IMR-90 (cell line): ENCODE results near the gene RAPGEF3. TPM values are rescaled to one million over a fixed set of nuclear protein-coding genes. Genes with fewer than 3 reads are reported as not detected.

Source experiments
- ATAC-seq: fragments of 200-7000 bp; cut with Tn5 transposase; 2 replicates; pipeline ENCODE4 v1.9.1; 2020; ENCODE audit warnings: low read depth, mild to moderate bottlenecking, moderate library complexity
- BruUV-seq: library from RNA; stranded (reverse); fragments of 400-500 nt; replicated peaks from 2 replicates; lab custom pipeline; 2021; lab: Mats Ljungman, UMichigan
- CTCF ChIA-PET: fragments of 300-600 bp; formaldehyde crosslinking; extraction: SDS; loops from one replicate; lab custom pipeline; 2021; ENCODE audit warnings: antibody characterized with exemption; lab: Yijun Ruan, JAX
- POLR2A ChIA-PET: fragments of 300-600 bp; sonication (Branson Sonifier 250); formaldehyde crosslinking; loops from one replicate; lab custom pipeline; 2022; ENCODE audit warnings: antibody characterized with exemption; ENCODE audit not compliant: unreplicated experiment; lab: Charles Lee
- DNase-seq: peaks from one replicate; pipeline ENCODE4 v3.0.0; 2013
- H2AFZ ChIP-seq: replicated peaks from 2 replicates; pipeline ENCODE3; 2013; ENCODE audit warnings: low read length, mild to moderate bottlenecking; ENCODE audit not compliant: poor library complexity
- H2AK5ac ChIP-seq: 2 replicates; pipeline ENCODE4 v1.6.1; 2013; ENCODE audit warnings: low read depth, low read length, inconsistent platforms
- H2AK9ac ChIP-seq: replicated peaks from 2 replicates; pipeline ENCODE3; 2013; ENCODE audit warnings: mild to moderate bottlenecking, low read depth, low read length, moderate library complexity; ENCODE audit not compliant: poor library complexity
- H2BK120ac ChIP-seq: 2 replicates; pipeline ENCODE4 v1.6.1; 2013; ENCODE audit warnings: low read depth, low read length, inconsistent platforms
- H2BK15ac ChIP-seq: 3 replicates; pipeline ENCODE4 v1.6.1; 2013; ENCODE audit warnings: low read depth, low read length, inconsistent platforms
- H2BK20ac ChIP-seq: 2 replicates; pipeline ENCODE4 v1.6.1; 2013; ENCODE audit warnings: low read depth, mild to moderate bottlenecking, inconsistent platforms, low read length, moderate library complexity
- H2BK5ac ChIP-seq: 2 replicates; pipeline ENCODE4 v1.6.1; 2013; ENCODE audit warnings: mild to moderate bottlenecking, low read depth, low read length, inconsistent platforms; ENCODE audit not compliant: poor library complexity, severe bottlenecking
- H3K14ac ChIP-seq: replicated peaks from 2 replicates; pipeline ENCODE4 v1.6.1; 2013; ENCODE audit warnings: low read depth, low read length, inconsistent platforms
- H3K18ac ChIP-seq: 2 replicates; pipeline ENCODE4 v1.6.1; 2013; ENCODE audit warnings: low read depth, low read length, control low read depth
- H3K23ac ChIP-seq: 2 replicates; pipeline ENCODE4 v1.6.1; 2013; ENCODE audit warnings: low read depth, low read length, inconsistent platforms
- H3K27ac ChIP-seq: 2 replicates; pipeline ENCODE4 v1.5.1; 2013; ENCODE audit warnings: mild to moderate bottlenecking, control low read depth, low read length; ENCODE audit not compliant: insufficient read depth
- H3K27me3 ChIP-seq: 2 replicates; pipeline ENCODE4 v1.6.1; 2013; ENCODE audit warnings: low read length; ENCODE audit not compliant: control insufficient read depth, insufficient read depth
- H3K36me3 ChIP-seq: 2 replicates; pipeline ENCODE4 v1.6.1; 2013; ENCODE audit warnings: low read length, mixed read lengths; ENCODE audit not compliant: control insufficient read depth, insufficient read depth
- H3K4ac ChIP-seq: 2 replicates; pipeline ENCODE4 v1.6.1; 2013; ENCODE audit warnings: low read depth, low read length, inconsistent platforms
- H3K4me1 ChIP-seq: 2 replicates; pipeline ENCODE4 v1.6.1; 2013; ENCODE audit warnings: low read length, mixed read lengths; ENCODE audit not compliant: control insufficient read depth, insufficient read depth
- H3K4me2 ChIP-seq: 2 replicates; pipeline ENCODE4 v1.6.1; 2013; ENCODE audit warnings: low read depth, mild to moderate bottlenecking, control low read depth, low read length, moderate library complexity
- H3K4me3 ChIP-seq: 2 replicates; pipeline ENCODE4 v1.5.1; 2013; ENCODE audit warnings: low read depth, mild to moderate bottlenecking, control low read depth, low read length, moderate library complexity; ENCODE audit not compliant: insufficient read depth
- H3K56ac ChIP-seq: 2 replicates; pipeline ENCODE4 v1.6.1; 2013; ENCODE audit warnings: low read length, inconsistent platforms; ENCODE audit not compliant: insufficient read depth; ENCODE audit errors: extremely low read depth
- H3K79me1 ChIP-seq, 2 experiments: 2 replicates each; pipeline ENCODE4 v1.6.1; 2013; ENCODE audit warnings: low read length in 2 of 2, inconsistent platforms in 1 of 2, low read depth in 1 of 2
- H3K9ac ChIP-seq: 2 replicates; pipeline ENCODE4 v1.6.1; 2013; ENCODE audit warnings: low read depth, low read length, control low read depth
- H3K9me1 ChIP-seq: 2 replicates; pipeline ENCODE4 v1.6.1; 2013; ENCODE audit warnings: low read length, inconsistent platforms; ENCODE audit not compliant: insufficient read depth
- H3K9me3 ChIP-seq: 2 replicates; pipeline ENCODE4 v1.6.1; 2013; ENCODE audit warnings: low read length; ENCODE audit not compliant: control insufficient read depth, insufficient read depth
- H4K20me1 ChIP-seq: 2 replicates; pipeline ENCODE4 v1.6.1; 2013; ENCODE audit warnings: low read length, inconsistent platforms; ENCODE audit not compliant: insufficient read depth
- H4K5ac ChIP-seq: 2 replicates; pipeline ENCODE4 v1.6.1; 2013; ENCODE audit warnings: mild to moderate bottlenecking, low read depth, low read length, control low read depth
- H4K8ac ChIP-seq, 2 experiments: 2 replicates each; pipeline ENCODE4 v1.6.1; 2013; ENCODE audit warnings: low read depth in 2 of 2, low read length in 2 of 2, control low read depth in 1 of 2, inconsistent platforms in 1 of 2
- H4K91ac ChIP-seq: 2 replicates; pipeline ENCODE4 v1.6.1; 2013; ENCODE audit warnings: low read depth, low read length, inconsistent platforms; ENCODE audit not compliant: insufficient read depth
- MAFK ChIP-seq: IDR thresholded peaks from 2 replicates; pipeline ENCODE4 v1.6.1; 2012; ENCODE audit warnings: low read depth, low read length, improper control_type of control experiment
- MAZ ChIP-seq: IDR thresholded peaks from 2 replicates; pipeline ENCODE4 v1.6.1; 2012; ENCODE audit warnings: low read depth, mild to moderate bottlenecking, low read length, improper control_type of control experiment, moderate library complexity, borderline replicate concordance
- MXI1 ChIP-seq: IDR thresholded peaks from 2 replicates; pipeline ENCODE4 v1.6.1; 2012; ENCODE audit warnings: low read depth, mild to moderate bottlenecking, low read length, moderate library complexity, borderline replicate concordance
- NFE2L2 ChIP-seq: fragments of 150-350 bp; IDR thresholded peaks from 2 replicates; pipeline ENCODE4 v1.6.1; 2016; ENCODE audit warnings: low read depth, mild to moderate bottlenecking, low read length
- RCOR1 ChIP-seq: IDR thresholded peaks from 2 replicates; pipeline ENCODE4 v1.6.1; 2012; ENCODE audit warnings: mild to moderate bottlenecking, low read length, improper control_type of control experiment; ENCODE audit not compliant: insufficient replicate concordance
- WGBS, 2 experiments: methylation state at CpG; one replicate each; pipeline versions ENCODE4 v1.1.5 to v1.1.7; 2013; ENCODE audit warnings: missing lambda C conversion rate in 2 of 2; ENCODE audit not compliant: insufficient read length in 1 of 2; ENCODE audit errors: extremely low coverage in 2 of 2; 5-methylcytosine and 5-hydroxymethylcytosine counted together
- dilution Hi-C: fragments of 300-500 bp; cut with HindIII; formaldehyde crosslinking; loops from one replicate; pipeline ENCODE4 v1.14.3; 2018; ENCODE audit warnings: low sequenced_read_pairs; ENCODE audit not compliant: unreplicated experiment
- in situ Hi-C: fragments of 300-500 bp; cut with MboI; formaldehyde crosslinking; loops from 3 replicates; pipeline ENCODE4 v1.14.3; 2019; ENCODE audit warnings: low sequenced_read_pairs, inconsistent platforms, mixed read lengths
- intact Hi-C: fragments of 100-400 bp; cut with micrococcal nuclease; formaldehyde crosslinking; loops from 2 replicates; pipeline ENCODE4 v1.10.0; 2022
- polyA plus RNA-seq, 3 experiments: library from polyadenylated mRNA; depleted of rRNA; stranded (reverse); fragments of >200 nt; gene quantifications; 2 replicates each; pipeline ENCODE4 v1.2.3, GENCODE V29; 2012; ENCODE audit warnings: low replicate concordance in 1 of 3
- total RNA-seq: library from RNA; depleted of rRNA; stranded (reverse); fragments of >200 nt; gene quantifications from 2 replicates; pipeline ENCODE4 v1.2.3, GENCODE V29; 2012

RAPGEF3 gene
- total and polyA plus RNA-seq, 2 of the 4 experiments (the other 2 are of a cell fraction): 1.3 to 2.0 TPM

- CTCF ChIA-PET: interaction anchor here (0.9 to 1.9 kb wide), 6 partner anchors 9 to 93 kb away, joined by 3 to 10 read pairs (median 4); no protein-coding TSS in a partner anchor
These were observed 49.4 kb upstream of the RAPGEF3 start for GRCh38 chr12:47808050-47808449.

More at GRCh38 chr12:47808050-47808449, 49.4 kb upstream of the RAPGEF3 start:
- in situ Hi-C loops (no loop called here), intact Hi-C loops (no loop called here), dilution Hi-C loops (no loop called here)
- TF ChIP-seq NFE2L2 (no peak), MXI1 (0 out of 2 replicates have a peak, but pooled peaks have one; percentile 20), RCOR1 (peak; percentile 17), MAZ (0 out of 2 replicates have a peak, but pooled peaks have one; percentile 6), MAFK (no peak)
- Histone ChIP-seq H3K14ac (peak overlapping the region; percentile 81), H3K4me3 (no peak overlapping the region), H3K36me3 (peaks cover 22% of the 10 kb centered on the region), H4K91ac (no peak overlapping the region), H2BK20ac (0 out of 2 replicates have a peak overlapping the region, but pooled peaks have one; percentile 10), H3K27ac (peak overlapping the region; percentile 48), H3K4me1 (peaks cover 67% of the 10 kb centered on the region), H3K9me1 (peaks cover 41% of the 10 kb centered on the region), H3K79me1 (peaks cover 8 to 87% of the 10 kb centered on the region in 2 experiments; a peak in 3 of 4 replicates), H4K5ac (no peak overlapping the region), H3K56ac (no peak overlapping the region), H2BK5ac (peak overlapping the region; percentile 70), H3K4ac (peak overlapping the region; percentile 28; the same call in 1 of the 2 replicates), H4K8ac (peak overlapping the region in 1 of 2 experiments; percentile 64; a peak in 1 of 4 replicates), H4K20me1 (peaks cover 97% of the 10 kb centered on the region), H2AK5ac (peak overlapping the region; percentile 96; the same call in 1 of the 2 replicates), H3K9me3 (no peaks in the 10 kb centered on the region), H3K4me2 (peak overlapping the region; percentile 25), H3K23ac (no peak overlapping the region; the same call in 1 of the 2 replicates), H2BK15ac (no peak overlapping the region), H2BK120ac (peak overlapping the region; percentile 6; the same call in 1 of the 2 replicates), H3K18ac (no peak overlapping the region), H3K27me3 (no peaks in the 10 kb centered on the region), H3K9ac (no peak overlapping the region), H2AK9ac (no peak overlapping the region), H2AFZ (peak overlapping the region; percentile 33)
- DNase-seq (peak; percentile 68), ATAC-seq (peak; percentile 0; the same call in 1 of the 2 replicates)
- POLR2A ChIA-PET: interaction anchor here (1.0 to 1.4 kb wide), 2 partner anchors 9 to 12 kb away, joined by 3 to 4 read pairs; no protein-coding TSS in a partner anchor
- WGBS, 2 experiments: 46% methylated on average over 3 of the region's 9 CpGs; no CpG with 5 or more reads in 1 of the 2 experiments
- BruUV-seq: no TSS peak
